WTC11 (cell line): ENCODE results near the gene CCDC88B. TPM values are rescaled to one million over a fixed set of nuclear protein-coding genes. Genes with fewer than 3 reads are reported as not detected.

Experiments used
- ATAC-seq: fragments of 200-7000 bp; cut with Tn5 transposase; 2 replicates; pipeline ENCODE4 v1.10.0; 2021; ENCODE audit warnings: mild to moderate bottlenecking, moderate library complexity
- CTCF ChIA-PET: fragments of 300-600 bp; sonication (Branson Sonifier 250); formaldehyde crosslinking; loops from one replicate; lab custom pipeline; 2021; ENCODE audit warnings: antibody characterized with exemption; lab: Charles Lee
- POLR2A ChIA-PET: fragments of 350-600 bp; sonication (Branson Sonifier 250); formaldehyde crosslinking; loops from one replicate; lab custom pipeline; 2021; ENCODE audit warnings: antibody characterized with exemption; lab: Charles Lee
- DNase-seq: peaks from one replicate; pipeline ENCODE4 v3.0.0; 2021; ENCODE audit warnings: low spot score
- H3K27ac Mint-ChIP-seq: 2 replicates; pipeline ENCODE4 v1.8.0; 2021; ENCODE audit warnings: mixed read lengths
- H3K27me3 Mint-ChIP-seq: 2 replicates; pipeline ENCODE4 v1.8.0; 2021; ENCODE audit warnings: low read depth, mild to moderate bottlenecking, moderate library complexity, mixed read lengths
- H3K36me3 Mint-ChIP-seq: 2 replicates; pipeline ENCODE4 v1.8.0; 2021; ENCODE audit warnings: mixed read lengths
- H3K4me1 Mint-ChIP-seq: 2 replicates; pipeline ENCODE4 v1.8.0; 2022; ENCODE audit warnings: mixed read lengths
- H3K4me3 Mint-ChIP-seq: 2 replicates; pipeline ENCODE4 v1.8.0; 2021; ENCODE audit warnings: mild to moderate bottlenecking, moderate library complexity, mixed read lengths
- H3K9me3 Mint-ChIP-seq: 2 replicates; pipeline ENCODE4 v1.8.0; 2021; ENCODE audit warnings: mixed read lengths
- ATF1 ChIP-seq: sonication (generic); formaldehyde crosslinking; IDR thresholded peaks from 2 replicates; pipeline ENCODE4 v1.8.1; 2023; ENCODE audit warnings: mild to moderate bottlenecking, moderate library complexity, missing genetic modification reagents
- ATF2 ChIP-seq: sonication (generic); formaldehyde crosslinking; IDR thresholded peaks from 2 replicates; pipeline ENCODE4 v1.8.1; 2022; ENCODE audit warnings: low read depth, missing genetic modification reagents, borderline replicate concordance
- ATF6 ChIP-seq: sonication (generic); formaldehyde crosslinking; IDR thresholded peaks from 2 replicates; pipeline ENCODE4 v1.8.1; 2023; ENCODE audit warnings: mild to moderate bottlenecking, missing genetic modification reagents
- CBFB ChIP-seq: sonication (generic); formaldehyde crosslinking; IDR thresholded peaks from 2 replicates; pipeline ENCODE4 v1.8.1; 2022; ENCODE audit warnings: mild to moderate bottlenecking, low read depth, missing genetic modification reagents
- E2F5 ChIP-seq: sonication (generic); formaldehyde crosslinking; IDR thresholded peaks from 2 replicates; pipeline ENCODE4 v1.8.1; 2022; ENCODE audit warnings: mild to moderate bottlenecking, moderate library complexity, missing genetic modification reagents
- ESRRA ChIP-seq: sonication (generic); formaldehyde crosslinking; IDR thresholded peaks from 2 replicates; pipeline ENCODE4 v1.8.1; 2022; ENCODE audit warnings: mild to moderate bottlenecking, missing genetic modification reagents, borderline replicate concordance
- FOXP1 ChIP-seq: sonication (generic); formaldehyde crosslinking; IDR thresholded peaks from 2 replicates; pipeline ENCODE4 v1.8.0; 2022; ENCODE audit warnings: missing genetic modification reagents, mild to moderate bottlenecking, moderate library complexity, borderline replicate concordance
- FOXP4 ChIP-seq: sonication (generic); formaldehyde crosslinking; IDR thresholded peaks from 2 replicates; pipeline ENCODE4 v1.8.0; 2022; ENCODE audit warnings: mild to moderate bottlenecking, missing genetic modification reagents
- HMGA2 ChIP-seq: fragments of 250-450 bp; sonication (Bioruptor Pico); IDR thresholded peaks from 2 replicates; pipeline ENCODE4 v1.4.0; 2021; ENCODE audit warnings: mild to moderate bottlenecking, moderate library complexity
- JUN ChIP-seq: sonication (generic); formaldehyde crosslinking; IDR thresholded peaks from 2 replicates; pipeline ENCODE4 v1.8.0; 2023; ENCODE audit warnings: mild to moderate bottlenecking, missing genetic modification reagents
- KAT7 ChIP-seq: sonication (generic); formaldehyde crosslinking; IDR thresholded peaks from 2 replicates; pipeline ENCODE4 v1.8.1; 2023; ENCODE audit warnings: missing genetic modification reagents, mild to moderate bottlenecking, borderline replicate concordance
- MAX ChIP-seq: sonication (generic); formaldehyde crosslinking; IDR thresholded peaks from 2 replicates; pipeline ENCODE4 v1.8.0; 2022; ENCODE audit warnings: mild to moderate bottlenecking, missing genetic modification reagents
- OVOL2 ChIP-seq: fragments of 250-450 bp; sonication (Bioruptor Pico); IDR thresholded peaks from 2 replicates; pipeline ENCODE4 v1.9.0; 2021; ENCODE audit warnings: mild to moderate bottlenecking, borderline replicate concordance
- PRDM15 ChIP-seq: sonication (generic); formaldehyde crosslinking; IDR thresholded peaks from 2 replicates; pipeline ENCODE4 v1.8.0; 2022; ENCODE audit warnings: missing genetic modification reagents
- PRRX2 ChIP-seq: fragments of 250-450 bp; sonication (Bioruptor Pico); IDR thresholded peaks from 2 replicates; pipeline ENCODE4 v1.8.0; 2021; ENCODE audit warnings: mild to moderate bottlenecking
- SMAD4 ChIP-seq: sonication (generic); formaldehyde crosslinking; IDR thresholded peaks from 2 replicates; pipeline ENCODE4 v1.8.0; 2022; ENCODE audit warnings: mild to moderate bottlenecking, missing genetic modification reagents
- TEAD1 ChIP-seq: sonication (generic); formaldehyde crosslinking; IDR thresholded peaks from 2 replicates; pipeline ENCODE4 v1.8.0; 2022; ENCODE audit warnings: mild to moderate bottlenecking, missing genetic modification reagents
- TEAD4 ChIP-seq: sonication (generic); formaldehyde crosslinking; IDR thresholded peaks from 2 replicates; pipeline ENCODE4 v1.8.0; 2022; ENCODE audit warnings: mild to moderate bottlenecking, missing genetic modification reagents
- USF2 ChIP-seq: sonication (generic); formaldehyde crosslinking; IDR thresholded peaks from 2 replicates; pipeline ENCODE4 v1.8.1; 2023; ENCODE audit warnings: mild to moderate bottlenecking, missing genetic modification reagents, moderate library complexity
- ZMAT4 ChIP-seq: fragments of 250-450 bp; sonication (Bioruptor Pico); IDR thresholded peaks from 2 replicates; pipeline ENCODE4 v1.9.0; 2021; ENCODE audit warnings: mild to moderate bottlenecking
- ZNF138 ChIP-seq: sonication (generic); formaldehyde crosslinking; conservative IDR thresholded peaks from 2 replicates; pipeline ENCODE4 v1.8.1; 2022; ENCODE audit warnings: mild to moderate bottlenecking, moderate library complexity, missing genetic modification reagents
- ZNF232 ChIP-seq: sonication (generic); formaldehyde crosslinking; IDR thresholded peaks from 2 replicates; pipeline ENCODE4 v1.8.0; 2022; ENCODE audit warnings: mild to moderate bottlenecking, missing genetic modification reagents
- ZNF423 ChIP-seq: fragments of 250-450 bp; sonication (Bioruptor Pico); IDR thresholded peaks from 2 replicates; pipeline ENCODE4 v2.1.2; 2022; ENCODE audit warnings: mild to moderate bottlenecking, moderate library complexity
- ZNF425 ChIP-seq: fragments of 250-450 bp; sonication (Bioruptor Pico); conservative IDR thresholded peaks from 2 replicates; pipeline ENCODE4 v1.9.0; 2021; ENCODE audit warnings: mild to moderate bottlenecking
- ZNF671 ChIP-seq: fragments of 250-450 bp; sonication (Bioruptor Pico); IDR thresholded peaks from 2 replicates; pipeline ENCODE4 v1.8.0; 2021; ENCODE audit warnings: mild to moderate bottlenecking
- total RNA-seq: library from RNA; stranded (reverse); gene quantifications from 3 replicates; pipeline ENCODE4 v1.2.3, GENCODE V29; 2021

Gene CCDC88B
- total RNA-seq, 1 experiment from 2014 or later = 17.0 TPM

- TF ChIP-seq ZNF425 (CRISPR knock-in tag) = no peak
- no peak for TF ChIP-seq ESRRA (CRISPR knock-in tag)
- TF ChIP-seq KAT7 = no peak
- TF ChIP-seq TEAD1 (CRISPR knock-in tag) = no peak
- no peak for TF ChIP-seq CBFB (CRISPR knock-in tag)
- TF ChIP-seq ZNF423 = no peak
- no peak for TF ChIP-seq ZNF232 (CRISPR knock-in tag)
- TF ChIP-seq HMGA2 (CRISPR knock-in tag) = no peak
- no peak for TF ChIP-seq PRRX2 (CRISPR knock-in tag)
These were observed 19.4 kb upstream of the CCDC88B start (continued) for GRCh38 chr11:64320556-64320955.

GRCh38 chr11:64321026-64321425, 19.0 kb upstream of the CCDC88B start:
- ATAC-seq (no peak), DNase-seq (no peak)
- Mint-ChIP-seq H3K27me3 (no peaks in the 10 kb centered on the region), H3K9me3 (no peaks in the 10 kb centered on the region), H3K4me3 (no peak overlapping the region), H3K4me1 (peaks cover 21% of the 10 kb centered on the region), H3K36me3 (peaks cover 24% of the 10 kb centered on the region), H3K27ac (peak overlapping the region; percentile 65; the same call in 1 of the 2 replicates)
- ChIA-PET POLR2A (no interaction called here), CTCF (interaction anchor here (1.1 to 4.9 kb wide), 2 partner anchors 21 kb away, joined by 3 to 38 read pairs; no protein-coding TSS in a partner anchor)
- no peak for TF ChIP-seq MAX (CRISPR knock-in tag)
- no peak for TF ChIP-seq ZMAT4
- no peak for TF ChIP-seq ATF6 (CRISPR knock-in tag)
- no peak for TF ChIP-seq SMAD4 (CRISPR knock-in tag)
- TF ChIP-seq ZNF138 (CRISPR knock-in tag) = no peak
- no peak for TF ChIP-seq FOXP4 (CRISPR knock-in tag)
- TF ChIP-seq E2F5 (CRISPR knock-in tag) = no peak
- TF ChIP-seq USF2 = no peak
- TF ChIP-seq ATF2 = no peak
- no peak for TF ChIP-seq ATF1
- TF ChIP-seq ZNF671 (CRISPR knock-in tag) = no peak
- no peak for TF ChIP-seq JUN (CRISPR knock-in tag)
- no peak for TF ChIP-seq PRDM15 (CRISPR knock-in tag)
- no peak for TF ChIP-seq FOXP1
- no peak for TF ChIP-seq TEAD4 (CRISPR knock-in tag)
- no peak for TF ChIP-seq OVOL2 (CRISPR knock-in tag)
